Fibroblast of skin of left biceps (primary cell): ENCODE data around the gene RFX3.

Source experiments
- DNase-seq, 2 experiments: peaks; one replicate each; pipeline ENCODE4 v3.0.0-alpha.2; 2013; ENCODE audit warnings: low read depth in 2 of 2

The RFX3 gene

GRCh38 chr9:3477236-3477834 lies 48.5 kb downstream of the RFX3 start:
- no peak for DNase-seq

GRCh38 chr9:3475300-3476020 lies 50.3 kb downstream of the RFX3 start:
- no peak for DNase-seq

- DNase-seq: no peak
Measured at GRCh38 chr9:3474821-3475220, 51.0 kb downstream of the RFX3 start.

GRCh38 chr9:3473405-3473804 lies 52.4 kb downstream of the RFX3 start:
- no peak for DNase-seq

GRCh38 chr9:3471883-3472282 lies 53.9 kb downstream of the RFX3 start:
- DNase-seq: no peak

- DNase-seq: no peak
Measured at GRCh38 chr9:3468421-3469205, 57.2 kb downstream of the RFX3 start.

- peak in 1 of 2 experiments; percentile 15 for DNase-seq
Measured at GRCh38 chr9:3467593-3468219, 58.1 kb downstream of the RFX3 start.

GRCh38 chr9:3464033-3464638 lies 61.7 kb downstream of the RFX3 start:
- peak; percentile 30 to 33 for DNase-seq

- peak in 1 of 2 experiments; percentile 52 for DNase-seq
Measured at GRCh38 chr9:3458806-3459475, 66.9 kb downstream of the RFX3 start.

GRCh38 chr9:3457175-3457574 lies 68.6 kb downstream of the RFX3 start:
- DNase-seq: no peak

GRCh38 chr9:3455717-3456116 lies 70.1 kb downstream of the RFX3 start:
- DNase-seq: no peak

- no peak for DNase-seq
Measured at GRCh38 chr9:3455094-3455493, 70.7 kb downstream of the RFX3 start.

GRCh38 chr9:3451956-3452355 lies 73.8 kb downstream of the RFX3 start:
- no peak for DNase-seq

GRCh38 chr9:3447788-3448187 lies 78.0 kb downstream of the RFX3 start:
- no peak for DNase-seq

- DNase-seq: no peak
Measured at GRCh38 chr9:3447143-3447542, 78.7 kb downstream of the RFX3 start.

- DNase-seq: no peak
Measured at GRCh38 chr9:3446313-3446712, 79.5 kb downstream of the RFX3 start.

GRCh38 chr9:3444016-3444415 lies 81.8 kb downstream of the RFX3 start:
- no peak for DNase-seq

GRCh38 chr9:3441197-3441816 lies 84.5 kb downstream of the RFX3 start:
- no peak for DNase-seq

- DNase-seq: peak in 1 of 2 experiments; percentile 10
Measured at GRCh38 chr9:3436629-3437420, 89.0 kb downstream of the RFX3 start.

- DNase-seq: no peak
Measured at GRCh38 chr9:3435732-3436131, 90.1 kb downstream of the RFX3 start.
